GM18508 (cell line): Measurements from ENCODE around the gene SMC2.
A peak's percentile ranks its signal among the peaks of the same experiment; 100 is the strongest.

ENCODE experiments used
- ATAC-seq: cut with Tn5 transposase; IDR thresholded peaks from one replicate; pipeline ENCODE4 v1.9.1; 2021; ENCODE audit warnings: moderate number of reproducible peaks; ENCODE audit not compliant: insufficient read depth, unreplicated experiment

The SMC2 gene

DNA sequence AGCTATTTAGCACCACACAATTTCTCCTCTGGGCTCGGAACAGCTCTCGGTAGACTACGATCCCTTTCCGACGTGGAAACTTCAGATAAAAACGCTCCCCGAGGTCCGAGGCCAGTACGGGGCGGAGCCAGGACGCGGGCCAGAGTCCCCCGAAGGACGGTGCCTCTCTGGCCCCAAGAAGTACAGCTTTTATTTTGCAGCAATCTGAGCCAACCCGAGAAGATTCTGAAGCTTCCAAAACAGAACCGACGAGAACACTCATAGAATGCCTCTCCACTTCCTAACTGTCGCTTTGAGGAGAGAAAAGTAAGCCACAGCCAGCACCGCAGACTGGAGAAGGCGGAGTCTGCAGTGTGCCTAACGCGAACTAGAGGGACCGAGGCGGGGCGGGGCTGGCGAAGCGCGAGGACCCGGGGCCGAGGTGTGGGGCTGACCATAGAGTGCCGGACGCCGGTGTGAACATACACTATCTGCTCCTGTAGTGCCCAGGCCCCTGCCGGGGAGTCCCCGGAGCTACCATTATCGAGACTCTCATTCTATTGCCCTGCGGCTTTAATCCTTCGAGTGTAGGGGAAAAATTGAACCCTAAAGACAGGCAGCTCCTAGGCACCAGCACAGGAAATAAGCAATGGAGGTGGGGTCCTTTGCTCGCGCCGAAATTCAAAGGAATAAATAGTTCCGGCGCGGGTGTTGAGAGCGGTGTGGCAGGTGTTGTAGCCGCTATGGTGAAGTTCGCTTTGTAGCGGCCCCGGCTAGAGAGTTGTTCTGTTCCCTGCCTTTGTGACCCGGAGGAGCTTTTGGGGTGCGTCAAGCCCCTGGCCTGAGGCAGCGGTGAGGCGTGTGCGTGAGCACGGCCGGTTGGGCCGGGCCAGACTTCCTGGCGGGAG, at the start of gene SMC2:
Gene SMC2, plus strand, starts transcription at position 663 of the 887 bp plus-strand sequence. CDS start 1,076 bp downstream, outside the sequence.
- ATAC-seq: peak; percentile 80

DNA sequence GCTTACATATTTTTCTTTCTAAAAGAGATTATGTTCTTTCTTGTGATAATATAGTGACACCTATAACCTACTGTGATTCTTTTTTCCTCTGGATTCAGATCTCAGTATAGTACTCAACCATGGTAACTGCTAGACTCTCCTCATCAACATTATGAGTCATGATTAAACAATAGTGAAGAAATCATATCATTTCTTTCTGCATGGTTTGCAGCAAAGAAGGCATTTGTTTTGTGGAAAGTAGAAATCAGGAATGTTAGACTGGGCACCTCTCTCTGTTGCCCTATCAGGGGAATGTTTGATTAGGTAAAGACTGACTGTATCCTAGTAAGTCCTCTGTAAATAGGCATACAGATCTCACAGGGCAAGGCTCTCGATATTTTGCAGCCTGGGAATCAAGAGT, 25.6 kb upstream of the SMC2 start:
- no peak for ATAC-seq

DNA sequence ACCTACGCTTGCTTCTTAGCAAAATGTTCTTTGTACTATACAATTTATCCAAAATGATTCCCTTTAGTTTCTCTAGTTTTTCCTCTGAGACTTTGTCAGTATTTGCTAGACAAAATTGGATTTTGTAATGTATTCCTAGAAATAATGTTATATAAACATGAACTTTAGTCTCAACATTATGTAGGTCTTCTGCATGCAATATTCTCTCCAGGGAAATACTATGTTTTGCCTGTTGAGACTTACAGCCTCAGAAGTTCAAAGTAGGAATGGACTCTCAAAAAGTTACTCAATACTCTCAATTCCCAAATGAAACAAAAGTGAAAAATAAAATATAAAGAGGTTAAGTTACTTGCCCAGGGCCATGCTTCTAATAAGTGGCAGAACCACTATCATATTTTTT, 24.8 kb upstream of the SMC2 start:
- no peak for ATAC-seq

DNA sequence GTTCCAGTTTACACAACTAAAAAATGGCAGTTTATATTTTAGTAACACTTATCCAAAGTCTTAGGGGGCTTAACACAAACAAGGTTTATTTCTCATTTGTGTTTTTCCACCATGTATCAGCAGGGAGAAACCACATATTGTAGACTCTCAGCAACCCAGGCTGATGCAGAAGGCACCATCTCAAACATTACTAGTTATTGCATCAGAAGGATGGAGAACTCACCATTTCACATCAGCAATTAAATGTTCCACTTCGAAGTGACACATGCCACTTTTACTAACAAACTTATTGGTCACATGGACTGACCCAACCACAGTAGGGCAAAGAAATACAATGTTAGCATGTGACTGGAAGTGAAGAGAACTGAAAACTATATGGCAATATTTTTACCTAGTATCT, 22.5 kb upstream of the SMC2 start:
- ATAC-seq: no peak

DNA sequence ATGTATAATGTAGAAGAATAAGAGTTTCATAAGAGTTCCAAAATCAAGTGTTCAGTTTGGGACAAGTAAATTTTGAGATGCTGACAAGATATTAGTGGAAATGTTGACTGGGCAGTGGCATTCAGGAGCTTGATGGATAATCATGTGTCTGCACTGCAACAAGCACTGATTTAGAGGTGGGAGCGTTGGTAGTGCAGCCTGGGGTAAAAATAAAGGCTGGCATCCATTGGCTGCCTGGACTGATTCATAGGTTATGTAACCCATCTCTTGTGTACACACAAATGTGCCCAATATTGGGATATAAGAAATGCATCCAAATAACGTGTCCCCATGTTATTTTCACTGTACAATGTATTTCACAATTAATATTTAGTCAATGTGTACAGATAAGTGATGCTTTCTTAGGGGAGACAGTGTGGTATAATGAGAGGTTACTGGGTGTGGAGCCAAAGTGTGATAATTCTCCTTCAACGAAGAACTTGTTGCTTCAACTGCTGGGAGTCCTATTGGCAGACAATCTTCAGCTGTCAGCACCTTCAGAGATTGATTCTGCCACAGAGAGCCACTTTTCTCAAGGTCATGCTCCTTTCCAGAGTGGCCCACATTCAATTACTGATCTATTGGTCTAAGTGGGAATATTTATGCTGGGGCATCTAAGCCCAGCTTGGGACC, 20.9 kb upstream of the SMC2 start:
- ATAC-seq: no peak

DNA sequence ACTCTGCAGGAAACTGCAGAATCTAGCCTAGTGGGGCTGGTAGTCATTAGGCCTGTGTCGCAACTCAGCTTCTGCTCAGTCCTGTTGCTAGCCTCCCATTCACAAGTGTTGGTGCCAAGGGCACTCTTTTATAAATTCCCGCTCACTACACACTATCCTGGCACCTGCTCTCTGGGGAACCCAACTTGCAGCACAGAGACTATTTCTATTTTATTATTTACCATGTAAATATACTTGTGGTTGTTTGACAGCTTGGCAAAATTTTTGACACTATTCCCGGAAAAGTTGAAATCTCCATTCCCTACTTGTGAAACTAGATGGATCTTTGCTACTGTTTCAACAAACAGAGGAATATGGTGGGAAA, 20.4 kb upstream of the SMC2 start:
- ATAC-seq: no peak

DNA sequence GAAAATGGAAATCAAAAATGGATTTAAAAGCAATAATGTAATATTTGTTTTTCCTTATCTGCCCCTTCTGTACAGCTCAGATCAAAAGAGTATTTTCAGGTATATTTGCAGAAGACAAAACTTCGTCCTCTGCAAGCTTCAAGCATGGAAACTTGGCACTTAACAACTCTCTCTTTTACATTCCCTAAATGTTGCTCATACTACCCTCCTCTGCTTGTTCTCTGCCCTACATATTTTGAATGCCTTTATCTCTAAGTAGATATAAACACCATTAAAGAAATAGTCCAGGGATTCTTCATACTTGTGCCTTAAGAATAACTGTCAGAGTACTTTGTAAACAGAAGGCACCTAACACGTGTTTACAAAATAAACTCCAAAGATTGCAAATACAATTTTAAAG, 19.2 kb upstream of the SMC2 start:
- ATAC-seq: no peak

DNA sequence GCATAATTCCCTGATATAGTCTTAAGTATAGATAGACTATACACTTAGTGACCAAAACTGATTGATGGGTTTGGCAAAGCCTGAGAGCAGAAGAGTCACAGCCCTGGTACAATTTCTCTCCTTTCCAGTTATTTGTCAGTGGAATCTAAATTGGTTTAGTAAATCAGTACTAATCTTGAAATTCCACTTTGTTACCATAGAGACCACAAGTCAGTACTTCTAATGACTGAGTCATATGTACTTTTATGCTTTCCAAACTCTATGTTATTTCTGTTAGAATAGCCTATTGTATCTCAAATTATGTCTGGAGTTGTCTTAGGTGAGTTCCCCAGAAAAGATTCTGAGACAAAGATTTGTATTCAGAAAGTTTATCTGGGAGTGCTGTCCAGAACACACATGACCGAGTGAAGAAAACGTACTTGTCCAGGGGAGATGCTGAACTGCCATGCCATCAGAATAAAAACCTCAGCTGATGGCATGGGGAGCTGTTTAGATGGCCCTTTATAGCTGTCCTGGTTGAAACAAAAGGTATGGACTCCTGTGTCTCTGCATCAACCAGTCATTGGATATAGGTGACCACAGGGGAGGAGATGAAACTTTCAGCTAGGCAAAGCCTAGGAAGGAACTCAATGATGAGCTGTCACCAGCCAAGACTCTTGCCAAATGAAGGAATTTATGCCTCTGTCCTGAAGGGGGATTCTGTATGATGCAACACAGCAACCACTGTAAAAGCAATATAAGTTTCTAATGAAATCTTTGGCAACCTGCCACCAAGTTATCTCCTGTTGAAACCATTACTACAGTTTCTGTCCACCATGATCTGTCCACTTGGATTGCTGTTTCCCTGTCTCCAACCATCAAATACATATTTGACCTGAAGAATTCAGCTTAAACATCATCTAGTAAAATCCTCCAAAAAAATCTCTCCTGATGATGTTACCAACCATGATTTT, 18.0 kb upstream of the SMC2 start:
- ATAC-seq: no peak

DNA sequence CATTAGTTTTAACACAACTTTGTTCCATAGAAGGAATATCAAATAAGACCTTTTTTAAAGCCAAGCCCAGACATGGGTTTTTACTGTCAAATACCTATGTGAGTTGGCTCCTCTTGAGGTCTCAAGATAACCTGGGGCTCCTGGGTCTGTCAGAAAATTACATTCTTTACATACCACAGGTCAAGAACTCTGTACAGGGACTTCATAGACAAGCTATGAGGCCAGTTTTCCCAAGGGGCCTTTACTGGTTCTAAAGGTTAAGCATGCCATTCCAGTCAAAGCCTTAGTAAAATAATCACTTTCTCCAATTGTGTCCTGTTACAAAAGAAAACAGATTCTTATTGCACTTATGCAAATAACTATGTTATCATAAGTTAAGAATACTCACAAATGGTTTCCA, 15.5 kb upstream of the SMC2 start:
- no peak for ATAC-seq

DNA sequence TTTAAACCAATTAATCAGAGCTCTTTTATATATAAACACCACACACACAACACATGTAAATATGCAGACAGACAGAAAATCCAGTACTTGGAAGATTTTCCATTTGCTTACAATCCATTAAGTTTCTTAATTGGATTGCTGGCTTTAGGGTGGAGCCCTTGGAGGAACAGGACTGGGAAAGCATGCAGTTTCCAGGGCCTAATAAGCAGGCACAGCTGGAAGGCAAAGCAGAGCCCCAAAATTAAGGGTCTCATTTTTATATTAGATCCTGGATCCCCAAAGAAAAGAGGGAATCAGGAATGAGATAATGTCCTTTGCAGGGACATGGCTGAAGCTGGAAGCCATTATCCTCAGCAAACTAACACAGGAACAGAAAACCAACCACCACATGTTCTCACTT, 13.1 kb upstream of the SMC2 start:
- no peak for ATAC-seq

DNA sequence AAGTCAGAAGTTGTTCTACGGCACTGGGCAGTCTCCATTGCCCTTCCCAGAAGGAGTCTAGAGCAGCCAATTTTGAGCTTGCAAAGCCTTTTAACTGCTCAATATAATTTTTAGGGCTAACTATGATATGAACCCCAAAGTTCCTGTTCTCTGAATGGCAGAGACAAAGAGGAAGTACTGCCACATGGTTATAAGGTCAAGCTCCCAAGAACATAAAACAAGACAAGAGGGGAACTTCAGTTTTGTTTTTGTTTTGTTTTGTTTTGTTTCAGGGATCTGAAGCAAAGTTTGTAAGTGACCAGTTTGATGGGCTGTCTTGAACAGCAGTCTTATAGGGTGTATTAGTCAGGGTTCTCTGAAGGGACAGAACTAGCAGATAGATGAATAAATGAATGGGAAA, 11.9 kb upstream of the SMC2 start:
- ATAC-seq: no peak

DNA sequence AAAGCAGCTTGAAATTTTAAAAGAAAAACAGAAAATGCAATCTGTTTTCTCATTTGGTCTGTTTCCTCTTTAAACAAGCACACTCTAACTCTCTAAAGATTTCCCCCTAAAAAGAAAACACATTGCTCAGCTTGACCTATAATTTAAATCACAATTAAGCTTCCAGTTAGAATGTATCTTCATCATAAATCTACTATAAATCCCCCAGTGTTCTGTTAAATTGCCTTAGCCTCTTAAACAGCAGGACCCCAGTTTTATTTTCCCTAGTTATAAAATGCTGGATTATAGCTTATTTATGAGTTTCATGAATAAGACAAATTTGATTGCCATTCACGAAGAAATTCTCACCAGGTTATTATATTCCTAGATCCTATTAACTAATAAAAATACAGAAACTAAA, 8.6 kb upstream of the SMC2 start:
- ATAC-seq: no peak

DNA sequence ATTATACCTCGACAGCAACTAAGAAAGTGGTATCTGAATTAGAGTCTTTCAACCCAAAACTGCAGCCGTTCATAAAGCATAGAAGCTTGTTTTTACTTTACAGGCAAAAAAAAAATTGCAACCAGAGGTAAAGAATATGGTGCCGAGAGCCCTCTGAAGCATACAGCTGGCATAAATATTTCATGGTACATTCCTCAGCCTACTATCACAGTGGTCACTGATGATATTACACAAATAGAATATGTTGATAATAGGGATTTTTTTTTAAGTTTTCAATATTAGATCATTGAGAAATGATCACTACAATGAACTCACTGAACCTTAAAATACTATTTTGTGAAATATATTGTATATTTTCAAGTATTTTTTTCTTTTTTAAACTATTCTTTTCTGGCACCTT, 6.2 kb upstream of the SMC2 start:
- no peak for ATAC-seq

DNA sequence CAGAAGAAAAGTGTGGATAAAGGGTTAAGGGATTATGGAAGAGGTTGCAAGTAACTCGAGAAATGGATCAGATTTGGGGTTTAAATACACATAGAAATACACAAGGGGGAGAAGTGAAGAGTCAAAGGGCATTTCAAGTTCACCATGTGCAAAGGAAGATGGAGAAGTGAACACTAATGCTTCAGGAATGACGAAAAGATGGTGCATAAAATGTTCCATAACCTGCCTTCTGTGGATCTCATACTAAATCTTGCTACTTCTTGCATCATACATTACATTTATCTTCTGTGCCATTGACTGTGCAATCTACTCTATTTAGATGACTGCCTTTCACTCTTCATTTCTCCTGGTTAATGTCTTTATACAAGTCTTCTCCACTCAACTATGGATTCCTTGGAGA, 5.7 kb upstream of the SMC2 start:
- ATAC-seq: no peak

DNA sequence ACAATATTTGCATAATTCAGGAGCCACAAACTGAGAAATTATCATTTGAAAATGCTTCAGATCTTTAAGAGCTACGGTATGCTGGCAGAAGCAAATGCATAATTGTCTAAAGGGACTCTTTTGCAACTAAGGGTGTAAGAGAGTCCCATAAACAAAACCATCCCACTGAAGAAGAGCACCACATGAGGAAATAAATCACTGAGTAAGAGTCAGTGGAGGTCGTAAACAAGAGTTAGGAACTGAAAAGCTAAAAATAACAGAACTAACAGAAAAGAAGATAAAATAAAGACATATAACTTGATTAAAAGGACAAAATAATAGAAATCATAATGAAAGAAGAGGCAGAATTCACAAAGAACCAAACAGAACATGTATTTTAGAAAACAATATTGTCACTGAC, 3.5 kb upstream of the SMC2 start:
- no peak for ATAC-seq

DNA sequence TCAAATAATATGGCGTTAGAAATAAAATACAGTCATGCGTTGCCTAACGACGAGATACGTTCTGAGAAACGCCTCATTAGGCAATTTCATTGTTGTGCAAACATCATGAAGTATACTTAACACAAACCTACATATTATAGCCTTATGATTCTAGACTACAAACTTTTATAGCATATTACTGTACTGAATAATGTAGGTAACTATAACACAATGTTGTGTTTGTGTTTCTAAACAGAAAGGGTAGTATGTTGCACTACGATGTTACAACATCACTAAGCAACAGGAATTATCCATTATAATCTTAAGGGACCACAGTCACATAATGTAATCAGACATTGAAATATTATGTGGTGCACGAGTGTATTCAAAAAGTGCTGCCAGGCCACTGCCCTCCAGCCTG, 3.0 kb upstream of the SMC2 start:
- no peak for ATAC-seq

DNA sequence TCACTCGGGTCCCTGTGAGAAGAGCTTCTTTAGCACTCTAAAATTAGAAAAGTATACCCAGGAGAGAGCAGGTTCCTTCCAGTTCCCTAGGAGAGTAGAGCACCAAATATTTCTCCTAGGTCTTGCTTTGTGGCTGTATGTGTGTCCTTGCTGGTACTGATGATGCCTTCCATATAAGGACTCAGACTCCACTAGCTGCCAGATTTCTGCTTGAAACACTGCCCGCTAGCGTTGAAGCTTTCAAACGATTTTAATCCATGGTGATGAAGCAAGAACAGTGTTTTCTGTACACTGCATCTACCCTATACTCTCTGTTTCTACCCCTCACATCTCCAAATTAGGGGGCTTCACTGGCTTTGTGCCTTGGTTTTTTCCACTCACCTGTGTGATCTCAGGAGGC, 2.4 kb upstream of the SMC2 start:
- no peak for ATAC-seq

DNA sequence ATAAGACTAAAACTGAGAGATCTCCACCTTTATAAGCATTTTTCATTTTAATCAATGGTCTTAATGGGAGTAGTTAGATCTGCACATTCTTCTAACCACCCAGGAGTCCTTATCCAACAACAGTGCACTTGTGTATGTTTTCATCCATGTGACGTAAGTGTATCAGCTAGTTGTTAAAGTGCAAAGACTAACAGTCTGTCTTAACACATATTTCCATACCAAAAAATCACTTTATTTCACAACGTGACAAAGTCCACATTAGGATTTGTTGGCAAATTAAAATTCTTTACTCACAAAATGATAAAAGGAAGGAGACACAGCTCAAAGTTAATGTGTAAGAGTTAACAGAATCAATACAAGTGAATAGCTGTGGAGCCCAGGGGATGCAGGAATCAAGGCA, 1.9 kb upstream of the SMC2 start:
- no peak for ATAC-seq

DNA sequence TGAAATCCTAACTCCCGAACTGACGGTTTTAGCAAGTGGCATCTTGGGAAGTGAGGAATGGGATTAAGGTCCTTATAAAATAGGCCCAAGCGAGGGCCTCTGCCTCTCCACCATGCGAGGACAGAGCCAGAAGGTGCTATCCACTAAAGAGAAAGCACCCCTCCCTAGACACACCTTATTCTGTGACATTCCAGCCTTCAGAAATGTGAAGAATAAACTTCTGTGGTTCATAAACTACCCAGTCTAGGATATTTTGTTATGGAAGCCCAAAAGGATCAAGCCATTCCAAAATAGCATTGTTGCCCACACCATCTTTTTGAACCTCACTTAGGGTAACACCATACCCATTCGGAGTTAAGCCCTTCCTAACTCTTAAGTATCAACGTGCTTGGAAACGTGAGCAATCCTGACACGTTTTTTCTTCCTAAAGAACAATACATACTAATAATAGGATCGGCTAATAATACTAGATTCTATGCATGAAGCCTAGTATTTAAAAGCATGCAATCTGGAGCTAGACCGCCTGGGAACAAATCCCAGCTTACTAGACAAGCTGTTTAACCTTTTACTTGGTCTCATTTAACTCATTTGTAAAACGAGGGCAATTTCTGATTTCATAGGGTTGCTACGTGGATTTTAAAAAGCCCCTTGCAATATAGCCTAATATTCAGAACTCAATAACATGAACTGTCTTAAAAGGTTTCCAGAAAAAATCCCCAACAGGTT, 1.1 kb upstream of the SMC2 start:
- no peak for ATAC-seq

DNA sequence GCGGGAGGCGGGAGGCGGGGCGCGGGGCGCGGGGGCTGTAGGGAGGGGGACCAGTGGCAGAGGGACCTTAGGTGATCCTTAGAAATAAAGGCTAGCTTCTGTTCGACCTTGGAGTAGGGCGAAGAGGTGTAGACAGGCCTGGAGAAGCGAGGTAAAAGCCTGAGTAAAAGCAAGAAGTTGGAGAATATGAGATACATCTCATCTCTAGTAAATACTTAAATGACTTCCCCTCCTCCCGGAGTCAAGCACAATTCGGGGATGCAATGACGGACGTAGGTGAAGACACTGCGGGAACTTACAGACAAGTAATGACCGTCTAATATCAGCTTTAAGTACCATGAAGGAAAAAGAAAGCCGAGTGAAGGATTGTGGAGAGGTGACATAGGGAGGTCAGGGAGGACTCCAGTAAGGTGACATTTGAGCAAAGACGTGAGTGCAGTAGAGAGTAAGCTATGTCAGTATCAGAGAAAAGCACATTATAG, 466 bp downstream of the SMC2 start:
- ATAC-seq: peak; percentile 20
